NB4 (cell line): ENCODE data around the gene RAB40B.

Source experiments
- DNase-seq: peaks from one replicate; pipeline ENCODE4 v3.0.0; 2010; ENCODE audit warnings: low read depth
- H3K4me3 ChIP-seq: one replicate; pipeline ENCODE4 v1.5.1; 2011; ENCODE audit warnings: mild to moderate bottlenecking, low read depth, low read length, moderate library complexity
- MYC ChIP-seq: IDR thresholded peaks from 2 replicates; pipeline ENCODE4 v1.6.1; 2011; ENCODE audit warnings: low read depth, low read length
- POLR2A ChIP-seq: IDR thresholded peaks from 2 replicates; pipeline ENCODE4 v1.6.1; 2011; ENCODE audit warnings: mild to moderate bottlenecking; ENCODE audit not compliant: insufficient read length; ENCODE audit errors: extremely low read depth
- TF ChIP-seq, protein P1 (sequence below): IDR thresholded peaks from 2 replicates; pipeline ENCODE4 v1.6.1; 2011; ENCODE audit warnings: low read depth, low read length
- TF ChIP-seq, protein P2 (sequence below): IDR thresholded peaks from one replicate; pipeline ENCODE4 v1.5.1; 2012; ENCODE audit warnings: low read depth, low read length

The RAB40B gene

DNA sequence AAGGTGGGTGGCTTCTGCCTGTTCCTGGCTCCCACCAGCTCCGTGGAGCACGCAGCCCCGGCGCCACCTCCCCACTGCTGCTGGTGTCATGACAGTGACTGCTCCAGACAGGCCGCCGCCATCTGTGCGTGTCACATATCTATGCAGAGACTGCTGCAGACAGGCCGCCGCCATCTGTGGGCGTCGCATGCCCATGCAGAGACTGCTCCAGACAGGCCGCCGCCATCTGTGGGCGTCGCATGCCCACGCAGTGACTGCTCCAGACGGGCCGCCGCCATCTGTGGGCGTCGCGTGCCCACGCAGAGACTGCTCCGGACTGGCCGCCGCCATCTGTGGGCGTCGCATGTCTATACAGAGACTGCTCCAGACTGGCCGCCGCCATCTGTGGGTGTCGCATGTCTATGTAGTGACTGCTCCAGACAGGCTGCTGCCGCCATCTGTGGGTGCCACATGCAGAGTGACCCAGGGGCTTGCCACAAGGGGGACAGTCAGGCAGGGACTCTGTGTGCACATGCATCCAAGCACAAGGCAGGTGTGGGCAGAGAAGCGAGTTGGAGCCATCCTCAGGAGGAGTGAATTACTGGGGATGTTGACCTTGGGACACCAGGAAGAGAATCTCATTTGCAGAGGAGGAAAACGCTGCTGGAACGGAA is 14.7 kb upstream of the RAB40B start:
- TF ChIP-seq MYC (no peak), POLR2A (no peak)
- TF ChIP-seq, protein P1, sequence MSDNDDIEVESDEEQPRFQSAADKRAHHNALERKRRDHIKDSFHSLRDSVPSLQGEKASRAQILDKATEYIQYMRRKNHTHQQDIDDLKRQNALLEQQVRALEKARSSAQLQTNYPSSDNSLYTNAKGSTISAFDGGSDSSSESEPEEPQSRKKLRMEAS = no peak
- TF ChIP-seq, protein P2, sequence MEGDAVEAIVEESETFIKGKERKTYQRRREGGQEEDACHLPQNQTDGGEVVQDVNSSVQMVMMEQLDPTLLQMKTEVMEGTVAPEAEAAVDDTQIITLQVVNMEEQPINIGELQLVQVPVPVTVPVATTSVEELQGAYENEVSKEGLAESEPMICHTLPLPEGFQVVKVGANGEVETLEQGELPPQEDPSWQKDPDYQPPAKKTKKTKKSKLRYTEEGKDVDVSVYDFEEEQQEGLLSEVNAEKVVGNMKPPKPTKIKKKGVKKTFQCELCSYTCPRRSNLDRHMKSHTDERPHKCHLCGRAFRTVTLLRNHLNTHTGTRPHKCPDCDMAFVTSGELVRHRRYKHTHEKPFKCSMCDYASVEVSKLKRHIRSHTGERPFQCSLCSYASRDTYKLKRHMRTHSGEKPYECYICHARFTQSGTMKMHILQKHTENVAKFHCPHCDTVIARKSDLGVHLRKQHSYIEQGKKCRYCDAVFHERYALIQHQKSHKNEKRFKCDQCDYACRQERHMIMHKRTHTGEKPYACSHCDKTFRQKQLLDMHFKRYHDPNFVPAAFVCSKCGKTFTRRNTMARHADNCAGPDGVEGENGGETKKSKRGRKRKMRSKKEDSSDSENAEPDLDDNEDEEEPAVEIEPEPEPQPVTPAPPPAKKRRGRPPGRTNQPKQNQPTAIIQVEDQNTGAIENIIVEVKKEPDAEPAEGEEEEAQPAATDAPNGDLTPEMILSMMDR = no peak
- H3K4me3 ChIP-seq = no peak overlapping the region
- no peak for DNase-seq

DNA sequence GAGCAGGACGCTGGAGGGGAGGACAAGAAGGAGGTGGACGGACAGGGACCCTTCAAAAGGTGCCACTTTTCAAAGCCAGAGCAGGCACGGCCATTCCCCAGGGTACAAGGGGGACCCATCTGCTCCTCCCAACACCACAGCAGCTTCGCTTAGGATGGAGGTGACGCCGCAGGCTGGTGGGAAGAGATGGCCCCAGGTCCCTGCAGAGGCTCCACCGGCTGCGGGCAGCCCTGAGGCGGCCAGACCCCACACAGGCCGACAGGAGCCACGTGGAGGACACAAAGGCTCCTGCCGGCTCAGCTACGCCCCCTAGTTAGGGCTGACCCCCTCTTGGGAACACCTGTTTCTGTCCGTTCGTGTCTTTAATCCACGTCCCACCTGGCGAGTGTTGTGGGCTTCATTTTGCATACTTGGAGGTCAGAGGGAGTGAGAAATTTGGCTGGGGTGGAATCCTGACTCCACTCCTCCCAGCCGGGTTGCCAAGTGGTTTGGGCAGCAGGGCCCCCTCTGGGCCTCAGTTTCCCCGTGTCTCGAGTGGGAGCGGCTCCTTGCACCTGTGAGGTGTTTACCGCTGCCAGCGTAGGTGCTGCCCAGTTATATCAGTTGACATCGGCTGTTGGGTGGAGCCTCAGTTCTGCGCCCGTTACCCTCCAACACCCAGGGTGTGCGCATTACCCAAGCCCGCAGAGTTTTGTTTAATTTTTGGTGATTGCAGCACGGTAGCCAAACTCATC is 12.2 kb upstream of the RAB40B start:
- TF ChIP-seq, protein P1 = no peak
- TF ChIP-seq, protein P2 = no peak
- TF ChIP-seq MYC = no peak
- TF ChIP-seq POLR2A = no peak
- no peak overlapping the region for H3K4me3 ChIP-seq
- DNase-seq = no peak

DNA sequence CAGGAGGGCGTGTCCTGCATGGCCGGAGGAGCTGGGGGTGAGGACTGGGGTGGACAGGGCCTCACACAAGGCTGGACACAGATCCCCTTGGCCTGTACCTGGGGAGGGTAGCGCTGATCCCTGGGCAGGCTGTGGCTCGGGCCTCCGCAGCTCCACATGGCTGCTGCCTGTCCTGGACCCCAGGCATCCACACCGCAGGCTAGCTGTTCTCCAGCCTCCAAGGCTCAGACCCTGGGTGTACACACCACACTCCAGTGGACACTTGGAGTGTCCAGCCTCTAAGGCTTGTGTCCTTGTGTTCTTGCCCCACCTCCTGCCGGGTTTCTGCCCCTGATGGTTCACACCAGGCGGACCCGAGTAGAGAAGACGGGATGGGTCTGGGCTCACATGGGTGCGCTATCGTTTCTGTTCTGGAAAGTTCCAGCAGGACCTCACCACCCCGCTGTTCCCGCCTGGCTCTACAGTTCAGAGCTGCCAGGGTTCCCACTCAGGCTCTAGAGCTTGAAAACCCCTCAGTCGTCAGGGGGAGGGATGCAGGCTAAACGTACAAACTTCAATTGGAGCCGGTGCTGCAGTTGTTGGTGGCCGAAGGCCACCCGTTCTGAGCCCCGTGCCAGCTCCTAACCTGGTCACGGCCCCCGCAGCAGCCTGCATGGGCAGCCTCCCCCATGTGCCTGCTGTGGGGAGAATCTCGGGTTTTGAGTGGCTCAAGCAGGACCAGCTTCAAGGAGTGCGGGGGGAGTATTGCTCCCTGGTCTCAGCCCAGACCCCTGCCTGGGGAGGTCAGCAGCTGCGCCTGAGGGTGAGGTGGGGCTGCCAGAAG is 11.4 kb upstream of the RAB40B start:
- TF ChIP-seq, protein P1 = no peak
- no peak for TF ChIP-seq MYC
- TF ChIP-seq, protein P2 = no peak
- TF ChIP-seq POLR2A = no peak
- H3K4me3 ChIP-seq = no peak overlapping the region
- no peak for DNase-seq

DNA sequence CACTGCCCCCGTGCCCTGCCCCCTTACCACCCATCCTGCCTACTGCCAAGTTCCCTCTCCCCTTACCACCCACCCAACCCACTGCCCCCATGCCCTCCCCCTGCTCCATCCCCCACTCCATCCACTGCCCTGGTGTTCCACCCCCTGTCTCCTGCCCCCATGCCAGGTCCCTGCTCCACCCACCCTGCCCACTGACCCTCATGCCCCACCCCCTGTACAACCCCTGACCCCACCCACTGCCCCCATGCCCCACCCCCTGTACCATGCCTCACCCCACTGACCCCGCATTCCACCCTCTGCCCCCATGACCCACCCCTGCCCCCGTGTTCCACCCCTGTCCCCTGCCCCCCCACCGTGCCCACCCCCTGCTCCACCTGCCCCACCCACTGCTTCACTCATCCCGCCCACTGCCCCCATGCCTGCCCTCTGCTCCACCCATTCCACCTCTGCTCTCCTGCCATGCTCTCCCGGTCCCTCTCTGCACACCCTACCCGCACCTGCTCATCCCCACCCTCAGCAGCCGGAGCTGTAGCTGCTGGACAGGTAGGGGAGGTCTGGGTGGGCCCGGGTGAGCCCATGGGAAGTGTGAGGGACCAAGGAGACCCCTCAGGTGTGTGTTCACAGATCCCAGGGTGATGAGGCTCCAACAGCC is 10.7 kb upstream of the RAB40B start:
- H3K4me3 ChIP-seq = no peak overlapping the region
- no peak for TF ChIP-seq POLR2A
- TF ChIP-seq, protein P1 = no peak
- TF ChIP-seq, protein P2 = no peak
- TF ChIP-seq MYC = no peak
- DNase-seq = no peak

DNA sequence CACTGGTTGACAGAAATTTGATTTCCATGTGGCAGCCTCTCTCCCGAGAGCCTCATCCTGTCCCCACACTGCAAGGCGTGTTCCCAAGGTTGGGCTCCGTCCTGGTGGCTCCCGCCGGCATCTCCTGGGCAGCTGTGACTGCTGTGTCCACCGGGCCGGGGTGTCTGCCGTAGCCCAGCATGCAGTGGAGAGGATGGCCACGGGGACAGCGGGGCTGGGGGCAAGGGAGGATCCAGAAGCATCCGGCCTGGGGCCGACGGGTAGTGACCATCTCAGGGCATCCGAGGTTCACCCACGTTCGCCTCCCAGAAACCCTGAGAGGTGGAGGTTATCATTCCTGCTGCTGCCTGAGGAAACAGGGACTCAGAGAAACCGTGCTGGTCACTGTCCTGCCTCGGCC is 7.3 kb upstream of the RAB40B start:
- DNase-seq = no peak
- TF ChIP-seq, protein P1 = no peak
- TF ChIP-seq POLR2A = no peak
- no peak for TF ChIP-seq MYC
- TF ChIP-seq, protein P2 = no peak
- H3K4me3 ChIP-seq = no peak overlapping the region
